ENCODE results near the gene LHX4.

- TF ChIP-seq CTCF (IDR thresholded peaks at IDR 0.05) (no peak), POLR2A (IDR thresholded peaks at IDR 0.05) (no peak)
Observed at GRCh38 chr1:180279651-180280050, 49.6 kb downstream of the LHX4 start.
